Measurements from ENCODE around the gene COPG2.

Gene COPG2

GRCh38 chr7:130463553-130464434 is 204.8 kb downstream of the COPG2 start:
- DNase-seq, result no peak

- DNase-seq, result no peak
Measured at GRCh38 chr7:130461272-130461671, 207.3 kb downstream of the COPG2 start.

GRCh38 chr7:130458257-130458656 is 210.3 kb downstream of the COPG2 start:
- no peak for DNase-seq
